Posterior vena cava (tissue), 2 donors: ENCODE data around the gene AGPS. TPM values are rescaled to one million over a fixed set of nuclear protein-coding genes. Genes with fewer than 3 reads are reported as not detected.
"Not testable (repeated sequence)": the region's sequence is repeated elsewhere in the genome, so short reads cannot be mapped to it uniquely, and the experiment has no call there.

Experiments used
- DNase-seq: peaks from one replicate; pipeline ENCODE4 v3.0.0-alpha.2; 2020; ENCODE audit warnings: low spot score
- intact Hi-C, 2 donors: fragments of 100-400 bp; cut with DNase I; formaldehyde crosslinking; loops; one replicate each; pipeline versions ENCODE4 v1.14.1 to v1.14.2; 2022 to 2023
- total RNA-seq, 2 donors: library from RNA; stranded (reverse); fragmentation: NEBNext Ultra II Directional; extraction: Animal tissue kit (Norgen Biotek cat#: 25700); gene quantifications; one replicate each; pipeline ENCODE4 v1.2.1, GENCODE V29; 2021
- donor health status: DM: yes; HTN: yes; CAD: no.
- donor health status: DM: yes; HTN: yes; CAD: no.

Gene AGPS
- total RNA-seq, 2 donors from 2014 or later, result 28.5 to 32.8 TPM

GRCh38 chr2:177449159-177449558, 56.6 kb downstream of the AGPS start:
- intact Hi-C loops, result no loop called here
- DNase-seq, result no peak

- no peak for DNase-seq
- intact Hi-C loops, result no loop called here
Measured at GRCh38 chr2:177455187-177455586, 62.6 kb downstream of the AGPS start.

- DNase-seq, intact Hi-C loops: not testable (repeated sequence)
Measured at GRCh38 chr2:177459756-177460155, 67.2 kb downstream of the AGPS start.

- intact Hi-C loops, result no loop called here
Measured at GRCh38 chr2:177460973-177461585, 68.5 kb downstream of the AGPS start.

GRCh38 chr2:177464549-177464948, 72.0 kb downstream of the AGPS start:
- DNase-seq, result no peak
- intact Hi-C loops, result no loop called here

More at GRCh38 chr2:177460973-177461585, 68.5 kb downstream of the AGPS start:
- no peak for DNase-seq

- DNase-seq, result no peak
- intact Hi-C loops, result no loop called here
Measured at GRCh38 chr2:177465400-177466138, 73.0 kb downstream of the AGPS start.

GRCh38 chr2:177466337-177467195, 74.0 kb downstream of the AGPS start:
- DNase-seq, result no peak
- intact Hi-C loops, result no loop called here

GRCh38 chr2:177467646-177468045, 75.1 kb downstream of the AGPS start:
- intact Hi-C loops, result no loop called here

GRCh38 chr2:177471990-177472389, 79.4 kb downstream of the AGPS start:
- no peak for DNase-seq

More at GRCh38 chr2:177467646-177468045, 75.1 kb downstream of the AGPS start:
- no peak for DNase-seq

GRCh38 chr2:177474301-177474700, 81.7 kb downstream of the AGPS start:
- DNase-seq, result no peak
- intact Hi-C loops, result no loop called here

More at GRCh38 chr2:177471990-177472389, 79.4 kb downstream of the AGPS start:
- intact Hi-C loops, result no loop called here

DNA sequence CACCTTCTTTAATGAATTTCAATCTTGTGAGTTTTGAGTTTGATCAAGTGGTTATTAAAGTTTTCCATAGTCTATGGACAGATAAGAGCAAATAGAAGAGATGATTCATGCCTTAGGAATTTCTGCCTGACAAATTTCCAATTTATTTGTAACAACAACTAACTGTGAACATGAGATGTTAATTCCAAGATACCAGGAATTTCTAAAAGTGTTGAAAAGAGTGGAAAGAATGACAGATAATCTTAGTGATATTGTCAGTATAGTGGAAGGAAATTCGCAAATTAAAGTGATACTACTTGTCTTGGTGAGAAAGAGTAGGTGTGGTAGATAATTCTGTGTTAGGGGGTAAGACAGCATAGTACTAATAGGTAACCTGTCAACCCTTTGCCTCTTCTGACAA, 82.4 kb downstream of the AGPS start:
- intact Hi-C loops, result no loop called here
- DNase-seq, result no peak

DNA sequence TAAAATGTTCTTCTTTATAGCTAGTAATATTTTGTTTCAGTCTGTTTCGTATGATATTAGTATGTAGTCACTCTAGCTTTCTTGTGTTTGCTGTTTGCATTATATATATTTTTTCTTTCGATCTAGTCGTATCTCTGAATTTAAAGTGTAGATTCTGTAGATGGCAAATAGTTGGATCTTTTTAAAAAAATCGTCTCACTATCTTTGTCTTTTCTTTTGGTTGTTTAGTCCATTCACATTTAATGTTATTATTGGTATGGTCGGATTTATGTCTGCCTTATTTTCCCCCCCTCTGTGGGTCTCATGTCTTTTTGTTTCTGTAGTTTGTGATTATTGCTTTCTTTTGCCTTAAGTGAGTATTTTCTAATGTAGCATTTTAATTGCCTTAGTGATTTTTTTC, 84.3 kb downstream of the AGPS start:
- DNase-seq, result no peak
- intact Hi-C loops, result no loop called here

- intact Hi-C loops, result no loop called here
- no peak for DNase-seq
Measured at GRCh38 chr2:177478029-177478428, 85.5 kb downstream of the AGPS start.

GRCh38 chr2:177478907-177479306, 86.3 kb downstream of the AGPS start:
- no peak for DNase-seq
- intact Hi-C loops, result no loop called here

- no peak for DNase-seq
- intact Hi-C loops, result no loop called here
Measured at GRCh38 chr2:177482195-177482594, 89.6 kb downstream of the AGPS start.

DNA sequence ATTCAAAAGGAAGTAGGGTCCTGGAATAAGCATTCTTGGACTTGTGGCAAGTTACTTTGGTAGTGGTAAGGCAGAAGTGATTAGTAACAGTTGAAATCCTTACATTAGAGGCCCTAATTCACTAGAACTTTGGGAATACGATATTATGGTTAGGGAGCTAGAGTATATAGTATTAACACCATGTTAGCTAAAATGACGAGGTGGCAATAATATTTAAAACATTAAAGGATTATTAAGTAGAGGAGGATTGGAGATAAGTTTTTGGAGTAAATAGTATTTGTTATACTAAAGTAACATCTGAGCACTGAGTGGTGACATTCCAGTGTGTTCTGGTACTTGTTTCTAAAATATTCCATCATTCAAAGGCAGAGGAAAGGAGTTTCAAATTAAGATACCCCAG, 91.0 kb downstream of the AGPS start:
- intact Hi-C loops, result no loop called here
- DNase-seq, result no peak

- intact Hi-C loops, result no loop called here
- no peak for DNase-seq
Measured at GRCh38 chr2:177484180-177484795, 91.7 kb downstream of the AGPS start.

DNA sequence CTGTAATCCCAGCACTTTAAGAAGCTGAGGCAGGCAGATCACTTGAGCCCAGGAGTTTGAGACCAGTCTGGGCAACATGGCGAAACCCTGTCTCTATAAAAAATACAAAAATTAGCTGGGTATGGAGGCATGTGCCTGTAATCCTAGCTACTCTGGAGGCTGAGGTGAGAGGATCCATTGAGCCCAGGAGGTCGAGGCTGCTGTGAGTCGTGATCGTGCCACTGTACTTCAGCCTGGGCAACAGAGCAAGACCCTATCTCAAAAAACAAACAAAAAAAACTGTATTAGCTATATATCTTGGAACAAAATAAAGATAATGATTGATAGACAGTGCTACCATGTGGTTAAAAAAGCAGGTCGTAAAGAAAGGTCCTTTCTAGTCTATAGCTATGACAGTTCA, 93.1 kb downstream of the AGPS start:
- intact Hi-C loops, DNase-seq: not testable (repeated sequence)

DNA sequence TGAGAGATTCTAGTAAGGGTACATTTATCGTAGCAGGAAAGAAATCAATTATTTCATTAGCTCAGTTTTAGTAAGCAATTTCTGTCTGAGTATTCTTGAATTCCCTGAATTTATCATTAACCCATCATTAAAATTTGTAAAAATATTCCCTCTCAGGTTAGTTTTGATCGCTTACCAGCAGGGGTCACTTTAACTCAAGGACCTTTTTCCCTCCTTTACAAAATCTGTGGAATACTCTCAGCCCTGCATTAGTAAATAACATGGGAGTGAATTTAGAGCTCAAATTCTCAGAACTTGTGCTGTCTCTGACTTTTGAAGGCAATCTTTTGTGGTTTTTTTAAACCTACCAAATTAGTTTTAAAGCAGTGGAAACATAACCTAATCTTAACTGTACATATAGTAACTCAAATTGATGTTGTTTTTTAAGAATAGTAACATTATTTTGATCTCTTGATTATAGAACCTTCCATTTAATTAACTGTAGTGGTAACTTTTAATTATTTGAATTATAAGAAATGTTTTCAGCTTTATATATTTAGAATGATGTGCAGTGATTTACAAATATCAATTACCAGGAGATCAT, 97.2 kb downstream of the AGPS start:
- intact Hi-C loops, result no loop called here
- no peak for DNase-seq
